HepG2 (cell line): ENCODE data around the gene ALDH3A2. TPM values are rescaled to one million over a fixed set of nuclear protein-coding genes. Genes with fewer than 3 reads are reported as not detected.

Experiments
- GZF1 ChIP-seq: sonication (generic); formaldehyde crosslinking; IDR thresholded peaks from 2 replicates; pipeline ENCODE4 v1.5.1; 2020; ENCODE audit warnings: mild to moderate bottlenecking, missing genetic modification reagents
- HBP1 ChIP-seq: IDR thresholded peaks from 2 replicates; pipeline ENCODE4 v1.6.1; 2016; ENCODE audit warnings: low read depth, control low read depth
- HIC2 ChIP-seq: sonication (generic); formaldehyde crosslinking; IDR thresholded peaks from 2 replicates; pipeline ENCODE4 v1.9.0; 2022; ENCODE audit warnings: low read depth, missing genetic modification reagents
- PITX1 ChIP-seq: sonication (generic); formaldehyde crosslinking; IDR thresholded peaks from 2 replicates; pipeline ENCODE4 v1.5.1; 2020; ENCODE audit warnings: mild to moderate bottlenecking, missing genetic modification reagents
- PPARG ChIP-seq: conservative IDR thresholded peaks from 2 replicates; pipeline ENCODE4 v1.6.1; 2016; ENCODE audit warnings: missing biosample characterization, missing genetic modification reagents
- PRDM4 ChIP-seq: sonication (generic); formaldehyde crosslinking; IDR thresholded peaks from 2 replicates; pipeline ENCODE4 v1.9.0; 2021; ENCODE audit warnings: missing genetic modification reagents, borderline replicate concordance
- RAD51 ChIP-seq: fragments of 450-650 bp; IDR thresholded peaks from 2 replicates; pipeline ENCODE4 v1.6.1; 2016; ENCODE audit warnings: borderline replicate concordance
- REPIN1 ChIP-seq: sonication (generic); formaldehyde crosslinking; IDR thresholded peaks from 2 replicates; pipeline ENCODE4 v1.8.0; 2022; ENCODE audit warnings: missing genetic modification reagents, low read depth, mild to moderate bottlenecking, borderline replicate concordance
- SP5 ChIP-seq: IDR thresholded peaks from 2 replicates; pipeline ENCODE4 v1.6.1; 2016; ENCODE audit warnings: low read depth, borderline replicate concordance
- THAP8 ChIP-seq: sonication (generic); formaldehyde crosslinking; IDR thresholded peaks from 2 replicates; pipeline ENCODE4 v1.5.1; 2020; ENCODE audit warnings: missing genetic modification reagents, mild to moderate bottlenecking, borderline replicate concordance
- USF2 ChIP-seq, 2 experiments: sonication (generic) in 1 of 2; formaldehyde crosslinking in 1 of 2; IDR thresholded peaks; 2 replicates each; pipeline versions ENCODE4 v1.5.1 to v1.6.1; 2011 to 2020; ENCODE audit warnings: borderline replicate concordance in 1 of 2, low read depth in 1 of 2, low read length in 1 of 2, mild to moderate bottlenecking in 1 of 2, missing genetic modification reagents in 1 of 2, moderate library complexity in 1 of 2
- ZNF225 ChIP-seq: sonication (generic); formaldehyde crosslinking; IDR thresholded peaks from 2 replicates; pipeline ENCODE4 v1.4.0; 2020; ENCODE audit warnings: mild to moderate bottlenecking, missing genetic modification reagents
- ZNF251 ChIP-seq: sonication (generic); formaldehyde crosslinking; IDR thresholded peaks from 2 replicates; pipeline ENCODE4 v1.9.0; 2021; ENCODE audit warnings: mild to moderate bottlenecking, missing genetic modification reagents
- ZNF607 ChIP-seq: sonication (generic); formaldehyde crosslinking; IDR thresholded peaks from 2 replicates; pipeline ENCODE4 v1.5.1; 2020; ENCODE audit warnings: missing genetic modification reagents, mild to moderate bottlenecking, borderline replicate concordance
- ZXDC ChIP-seq: sonication (generic); formaldehyde crosslinking; IDR thresholded peaks from 2 replicates; pipeline ENCODE4 v1.5.0; 2020; ENCODE audit warnings: mild to moderate bottlenecking, missing genetic modification reagents
- polyA plus RNA-seq, 8 experiments: library from polyadenylated mRNA; depleted of rRNA in 3 of 8; stranded (reverse) in 7 of 8; unstranded in 1 of 8; fragments of >200 nt; fragmentation: Illumina TruSeq in 4 of 8; extraction: Trizol in 4 of 8; gene quantifications; 2 replicates each; pipeline versions ENCODE4 v1.2.1 to v1.2.3, GENCODE V29; 2011 to 2016; ENCODE audit warnings: low read depth in 4 of 8, missing spikeins in 1 of 8, mixed read lengths in 1 of 8; ENCODE audit not compliant: insufficient read depth in 1 of 8
- total RNA-seq, 5 experiments: library from RNA; depleted of rRNA; stranded (reverse); fragments of >200 nt; fragmentation: Illumina TruSeq; extraction: Trizol; gene quantifications; 2 replicates each; pipeline ENCODE4 v1.2.3, GENCODE V29; 2016; ENCODE audit warnings: low read depth in 1 of 5

The ALDH3A2 gene
- total and polyA plus RNA-seq, 2 of the 13 experiments (the other 11 are each of a cell fraction or from before 2014, with no cell fraction given) = 80.8 to 180 TPM

GRCh38 chr17:19720631-19721426 is 72.3 kb downstream of the ALDH3A2 start (continued):
- TF ChIP-seq PPARG (CRISPR knock-in tag) (peak; percentile 66), HIC2 (CRISPR knock-in tag) (peak; percentile 79), THAP8 (CRISPR knock-in tag) (no peak; the same call in 1 of the 2 replicates), ZNF251 (CRISPR knock-in tag) (no peak), HBP1 (CRISPR knock-in tag) (no peak), REPIN1 (peak; percentile 40; the same call in 1 of the 2 replicates), ZNF607 (peak; percentile 86; the same call in 1 of the 2 replicates), ZXDC (CRISPR knock-in tag) (no peak; the same call in 1 of the 2 replicates), RAD51 (peak; percentile 38; the same call in 1 of the 2 replicates), PITX1 (peak; percentile 92), ZNF225 (CRISPR knock-in tag) (no peak), USF2 (IDR thresholded peaks at IDR 0.05; ENCODE audit: low read depth, low read length) (peak; percentile 78), USF2 (CRISPR knock-in tag; IDR thresholded peaks at IDR 0.05; ENCODE audit: borderline replicate concordance) (peak; percentile 95; the same call in 1 of the 2 replicates), GZF1 (CRISPR knock-in tag) (0 out of 2 replicates have a peak, but pooled peaks have one; percentile 49), PRDM4 (CRISPR knock-in tag) (no peak), SP5 (CRISPR knock-in tag) (peak; percentile 27; the same call in 1 of the 2 replicates)
